ENCODE measurements around the gene CMTM3. TPM values are rescaled to one million over a fixed set of nuclear protein-coding genes. Genes with fewer than 3 reads are reported as not detected.
A peak's percentile ranks its signal among the peaks of the same experiment; 100 is the strongest.
"Not testable (repeated sequence)": the region's sequence is repeated elsewhere in the genome, so short reads cannot be mapped to it uniquely, and the experiment has no call there.

Gene CMTM3
- total RNA-seq, 1 experiment from 2014 or later, result 40.9 TPM

DNA sequence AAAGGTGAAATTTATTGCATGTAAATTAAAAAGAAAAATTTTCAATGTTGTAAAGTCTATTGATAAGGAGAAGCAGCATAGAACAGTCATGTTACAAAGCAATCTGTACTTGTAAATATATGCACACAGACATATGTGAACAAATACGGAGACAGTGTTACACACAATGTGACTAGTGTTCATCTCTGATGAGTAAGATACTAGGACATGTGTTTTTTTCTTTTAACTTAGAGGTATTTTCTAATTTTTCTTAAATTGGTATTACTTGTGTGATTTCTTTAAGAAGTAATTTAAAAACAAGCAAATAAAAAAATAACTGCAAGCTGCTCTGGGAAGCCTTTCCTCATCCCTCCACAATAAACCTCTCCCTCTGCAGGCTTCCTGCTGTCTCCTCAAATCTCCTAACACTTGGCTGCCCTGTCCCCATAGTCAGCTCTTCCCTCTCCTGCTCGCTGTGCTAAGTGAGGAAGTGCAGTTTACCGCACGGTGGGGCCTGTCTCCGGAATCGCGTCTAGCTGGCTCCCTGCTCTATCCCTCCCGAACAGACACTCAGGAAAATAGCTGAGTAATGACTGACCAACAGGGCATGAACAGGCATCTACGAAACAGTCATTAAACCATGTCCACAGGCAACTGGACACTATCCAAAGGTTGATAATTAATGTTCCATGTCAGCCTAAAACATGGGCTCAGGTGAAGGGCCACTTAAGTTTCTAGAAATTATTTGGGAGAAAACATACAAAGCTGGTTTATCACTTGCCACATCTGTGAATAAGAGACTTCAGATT, 56.1 kb downstream of the CMTM3 start:
- peak; percentile 92 for DNase-seq (ENCODE audit: low read depth)

GRCh38 chr16:66661210-66661560, 56.7 kb downstream of the CMTM3 start:
- DNase-seq (ENCODE audit: low read depth), result no peak

DNA sequence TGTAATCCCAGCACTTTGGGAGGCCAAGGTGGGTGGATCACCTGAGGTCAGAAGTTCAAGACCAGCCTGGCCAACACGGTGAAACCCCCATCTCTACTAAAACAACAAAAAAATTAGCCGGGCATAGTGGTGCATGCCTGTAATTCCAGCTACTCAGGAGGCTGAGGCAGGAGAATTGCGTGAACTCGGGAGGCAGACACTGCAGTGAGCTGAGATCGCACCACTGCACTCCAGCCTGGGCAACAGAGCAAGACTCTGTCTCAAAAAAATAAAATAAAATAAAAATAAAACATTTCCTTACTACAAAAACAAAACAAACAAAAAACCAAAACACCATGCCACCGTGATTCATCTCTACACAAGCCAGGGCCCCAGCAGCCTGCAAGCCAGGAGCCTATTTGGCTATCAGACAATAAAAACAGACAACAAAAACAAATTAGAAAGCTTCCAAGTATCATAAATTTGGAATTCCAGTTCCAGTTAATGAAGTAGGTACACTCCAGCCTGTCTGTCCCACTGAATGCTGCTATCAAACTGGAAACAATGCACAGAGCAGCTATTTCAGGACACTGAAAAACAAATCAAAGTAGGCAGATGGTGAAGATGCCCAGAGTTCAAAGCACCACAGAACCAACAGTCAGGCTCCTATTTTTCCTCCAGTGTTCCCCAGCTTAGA, 57.3 kb downstream of the CMTM3 start:
- DNase-seq (ENCODE audit: low read depth), result not testable (repeated sequence)

DNA sequence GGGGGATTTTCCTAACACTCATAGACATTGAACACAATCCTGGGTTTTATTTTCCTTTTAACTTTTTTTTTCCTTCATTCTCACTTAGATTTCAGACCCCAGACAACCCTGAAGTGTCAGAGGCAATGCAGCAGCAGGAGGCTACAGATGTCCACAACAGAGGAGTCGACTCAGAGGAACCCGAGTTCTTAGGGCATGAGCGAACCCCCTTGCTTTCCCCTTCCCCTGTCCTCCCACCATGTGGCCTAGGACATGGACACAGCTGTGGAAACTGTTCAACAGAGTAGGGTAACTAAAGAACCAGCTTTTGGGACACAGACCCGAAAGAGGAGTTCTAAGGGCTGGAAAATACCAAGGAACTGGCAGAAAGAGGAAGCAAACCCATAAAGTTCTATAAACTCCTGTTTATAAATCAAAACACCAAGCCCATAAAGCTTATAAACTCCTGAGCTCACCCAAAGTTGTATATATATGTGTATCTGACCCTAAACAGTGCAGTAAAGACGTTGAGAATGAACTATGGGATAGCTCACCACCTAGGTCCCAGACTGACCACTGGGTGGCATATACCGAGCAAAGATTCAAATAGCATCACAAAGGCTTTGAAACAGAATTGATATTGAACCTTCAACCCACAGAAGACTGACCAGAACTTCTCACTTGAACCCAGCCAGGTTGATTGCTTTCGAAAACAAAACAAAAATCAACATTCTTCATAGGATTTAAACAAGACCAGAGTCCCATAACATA, 58.1 kb downstream of the CMTM3 start:
- DNase-seq (ENCODE audit: low read depth), result peak; percentile 29

Small RNAs within 50 kb of the gene (small RNA-seq; reads per million reads assigned to genes)
- not detected for gene CKLF-CMTM1

Other genes with a start within 250 kb of the CMTM3 start
- 0.03 and 0.23 TPM in 2 replicates for gene CDH5, start 238.0 kb upstream of the CMTM3 start, total RNA-seq (2014; rRNA removed; shearing (Covaris generic))
- not detected in 2 replicates for gene BEAN1, start 177.4 kb upstream of the CMTM3 start, total RNA-seq (2014; rRNA removed; shearing (Covaris generic))
- gene TK2, start 54.6 kb upstream of the CMTM3 start, total RNA-seq (2014; rRNA removed; shearing (Covaris generic)), result 9.7 and 10.5 TPM in 2 replicates
- 78.1 and 100 TPM in 2 replicates for gene CKLF, start 52.1 kb upstream of the CMTM3 start, total RNA-seq (2014; rRNA removed; shearing (Covaris generic))
- gene CMTM1, start 38.3 kb upstream of the CMTM3 start, total RNA-seq (2014; rRNA removed; shearing (Covaris generic)), result 6.5 and 8.7 TPM in 2 replicates
- gene CMTM2, start 25.2 kb upstream of the CMTM3 start, total RNA-seq (2014; rRNA removed; shearing (Covaris generic)), result not detected in 2 replicates
- gene CMTM4, start 92.0 kb downstream of the CMTM3 start, total RNA-seq (2014; rRNA removed; shearing (Covaris generic)), result 27.0 and 34.4 TPM in 2 replicates
- gene DYNC1LI2, start 146.9 kb downstream of the CMTM3 start, total RNA-seq (2014; rRNA removed; shearing (Covaris generic)), result 29.6 and 52.9 TPM in 2 replicates
- gene TERB1, start 196.9 kb downstream of the CMTM3 start, total RNA-seq (2014; rRNA removed; shearing (Covaris generic)), result not detected in 2 replicates
- 86.8 and 93.6 TPM in 2 replicates for gene NAE1, start 226.3 kb downstream of the CMTM3 start, total RNA-seq (2014; rRNA removed; shearing (Covaris generic))
- not detected in 2 replicates for gene CA7, start 239.7 kb downstream of the CMTM3 start, total RNA-seq (2014; rRNA removed; shearing (Covaris generic))